IMR-90 (cell line): Measurements from ENCODE around the gene TBC1D22B. TPM values are rescaled to one million over a fixed set of nuclear protein-coding genes. Genes with fewer than 3 reads are reported as not detected.

Source experiments
- ATAC-seq: fragments of 200-7000 bp; cut with Tn5 transposase; 2 replicates; pipeline ENCODE4 v1.9.1; 2020; ENCODE audit warnings: low read depth, mild to moderate bottlenecking, moderate library complexity
- BruUV-seq: library from RNA; stranded (reverse); fragments of 400-500 nt; replicated peaks from 2 replicates; lab custom pipeline; 2021; lab: Mats Ljungman, UMichigan
- CTCF ChIA-PET: fragments of 300-600 bp; formaldehyde crosslinking; extraction: SDS; loops from one replicate; lab custom pipeline; 2021; ENCODE audit warnings: antibody characterized with exemption; lab: Yijun Ruan, JAX
- POLR2A ChIA-PET: fragments of 300-600 bp; sonication (Branson Sonifier 250); formaldehyde crosslinking; loops from one replicate; lab custom pipeline; 2022; ENCODE audit warnings: antibody characterized with exemption; ENCODE audit not compliant: unreplicated experiment; lab: Charles Lee
- DNase-seq: peaks from one replicate; pipeline ENCODE4 v3.0.0; 2013
- H2AFZ ChIP-seq: replicated peaks from 2 replicates; pipeline ENCODE3; 2013; ENCODE audit warnings: low read length, mild to moderate bottlenecking; ENCODE audit not compliant: poor library complexity
- H2AK5ac ChIP-seq: 2 replicates; pipeline ENCODE4 v1.6.1; 2013; ENCODE audit warnings: low read depth, low read length, inconsistent platforms
- H2AK9ac ChIP-seq: replicated peaks from 2 replicates; pipeline ENCODE3; 2013; ENCODE audit warnings: mild to moderate bottlenecking, low read depth, low read length, moderate library complexity; ENCODE audit not compliant: poor library complexity
- H2BK120ac ChIP-seq: 2 replicates; pipeline ENCODE4 v1.6.1; 2013; ENCODE audit warnings: low read depth, low read length, inconsistent platforms
- H2BK15ac ChIP-seq: 3 replicates; pipeline ENCODE4 v1.6.1; 2013; ENCODE audit warnings: low read depth, low read length, inconsistent platforms
- H2BK20ac ChIP-seq: 2 replicates; pipeline ENCODE4 v1.6.1; 2013; ENCODE audit warnings: low read depth, mild to moderate bottlenecking, inconsistent platforms, low read length, moderate library complexity
- H2BK5ac ChIP-seq: 2 replicates; pipeline ENCODE4 v1.6.1; 2013; ENCODE audit warnings: mild to moderate bottlenecking, low read depth, low read length, inconsistent platforms; ENCODE audit not compliant: poor library complexity, severe bottlenecking
- H3K14ac ChIP-seq: replicated peaks from 2 replicates; pipeline ENCODE4 v1.6.1; 2013; ENCODE audit warnings: low read depth, low read length, inconsistent platforms
- H3K18ac ChIP-seq: 2 replicates; pipeline ENCODE4 v1.6.1; 2013; ENCODE audit warnings: low read depth, low read length, control low read depth
- H3K23ac ChIP-seq: 2 replicates; pipeline ENCODE4 v1.6.1; 2013; ENCODE audit warnings: low read depth, low read length, inconsistent platforms
- H3K27ac ChIP-seq: 2 replicates; pipeline ENCODE4 v1.5.1; 2013; ENCODE audit warnings: mild to moderate bottlenecking, control low read depth, low read length; ENCODE audit not compliant: insufficient read depth
- H3K27me3 ChIP-seq: 2 replicates; pipeline ENCODE4 v1.6.1; 2013; ENCODE audit warnings: low read length; ENCODE audit not compliant: control insufficient read depth, insufficient read depth
- H3K36me3 ChIP-seq: 2 replicates; pipeline ENCODE4 v1.6.1; 2013; ENCODE audit warnings: low read length, mixed read lengths; ENCODE audit not compliant: control insufficient read depth, insufficient read depth
- H3K4ac ChIP-seq: 2 replicates; pipeline ENCODE4 v1.6.1; 2013; ENCODE audit warnings: low read depth, low read length, inconsistent platforms
- H3K4me1 ChIP-seq: 2 replicates; pipeline ENCODE4 v1.6.1; 2013; ENCODE audit warnings: low read length, mixed read lengths; ENCODE audit not compliant: control insufficient read depth, insufficient read depth
- H3K4me2 ChIP-seq: 2 replicates; pipeline ENCODE4 v1.6.1; 2013; ENCODE audit warnings: low read depth, mild to moderate bottlenecking, control low read depth, low read length, moderate library complexity
- H3K4me3 ChIP-seq: 2 replicates; pipeline ENCODE4 v1.5.1; 2013; ENCODE audit warnings: low read depth, mild to moderate bottlenecking, control low read depth, low read length, moderate library complexity; ENCODE audit not compliant: insufficient read depth
- H3K56ac ChIP-seq: 2 replicates; pipeline ENCODE4 v1.6.1; 2013; ENCODE audit warnings: low read length, inconsistent platforms; ENCODE audit not compliant: insufficient read depth; ENCODE audit errors: extremely low read depth
- H3K79me1 ChIP-seq, 2 experiments: 2 replicates each; pipeline ENCODE4 v1.6.1; 2013; ENCODE audit warnings: low read length in 2 of 2, inconsistent platforms in 1 of 2, low read depth in 1 of 2
- H3K9ac ChIP-seq: 2 replicates; pipeline ENCODE4 v1.6.1; 2013; ENCODE audit warnings: low read depth, low read length, control low read depth
- H3K9me1 ChIP-seq: 2 replicates; pipeline ENCODE4 v1.6.1; 2013; ENCODE audit warnings: low read length, inconsistent platforms; ENCODE audit not compliant: insufficient read depth
- H3K9me3 ChIP-seq: 2 replicates; pipeline ENCODE4 v1.6.1; 2013; ENCODE audit warnings: low read length; ENCODE audit not compliant: control insufficient read depth, insufficient read depth
- H4K20me1 ChIP-seq: 2 replicates; pipeline ENCODE4 v1.6.1; 2013; ENCODE audit warnings: low read length, inconsistent platforms; ENCODE audit not compliant: insufficient read depth
- H4K5ac ChIP-seq: 2 replicates; pipeline ENCODE4 v1.6.1; 2013; ENCODE audit warnings: mild to moderate bottlenecking, low read depth, low read length, control low read depth
- H4K8ac ChIP-seq, 2 experiments: 2 replicates each; pipeline ENCODE4 v1.6.1; 2013; ENCODE audit warnings: low read depth in 2 of 2, low read length in 2 of 2, control low read depth in 1 of 2, inconsistent platforms in 1 of 2
- H4K91ac ChIP-seq: 2 replicates; pipeline ENCODE4 v1.6.1; 2013; ENCODE audit warnings: low read depth, low read length, inconsistent platforms; ENCODE audit not compliant: insufficient read depth
- CTCF ChIP-seq: conservative IDR thresholded peaks from 2 replicates; pipeline ENCODE4 v1.5.1; 2012; ENCODE audit warnings: mild to moderate bottlenecking, low read depth, low read length, improper control_type of control experiment
- MAFK ChIP-seq: IDR thresholded peaks from 2 replicates; pipeline ENCODE4 v1.6.1; 2012; ENCODE audit warnings: low read depth, low read length, improper control_type of control experiment
- WGBS, 2 experiments: methylation state at CpG; one replicate each; pipeline versions ENCODE4 v1.1.5 to v1.1.7; 2013; ENCODE audit warnings: missing lambda C conversion rate in 2 of 2; ENCODE audit not compliant: insufficient read length in 1 of 2; ENCODE audit errors: extremely low coverage in 2 of 2; 5-methylcytosine and 5-hydroxymethylcytosine counted together
- dilution Hi-C: fragments of 300-500 bp; cut with HindIII; formaldehyde crosslinking; loops from one replicate; pipeline ENCODE4 v1.14.3; 2018; ENCODE audit warnings: low sequenced_read_pairs; ENCODE audit not compliant: unreplicated experiment
- in situ Hi-C: fragments of 300-500 bp; cut with MboI; formaldehyde crosslinking; loops from 3 replicates; pipeline ENCODE4 v1.14.3; 2019; ENCODE audit warnings: low sequenced_read_pairs, inconsistent platforms, mixed read lengths
- intact Hi-C: fragments of 100-400 bp; cut with micrococcal nuclease; formaldehyde crosslinking; loops from 2 replicates; pipeline ENCODE4 v1.10.0; 2022
- polyA plus RNA-seq, 3 experiments: library from polyadenylated mRNA; depleted of rRNA; stranded (reverse); fragments of >200 nt; gene quantifications; 2 replicates each; pipeline ENCODE4 v1.2.3, GENCODE V29; 2012; ENCODE audit warnings: low replicate concordance in 1 of 3
- total RNA-seq: library from RNA; depleted of rRNA; stranded (reverse); fragments of >200 nt; gene quantifications from 2 replicates; pipeline ENCODE4 v1.2.3, GENCODE V29; 2012

TBC1D22B gene
- total and polyA plus RNA-seq, 2 of the 4 experiments (the other 2 are of a cell fraction) = 6.6 to 7.5 TPM

- CTCF ChIA-PET = interaction anchor here (1.4 kb wide), 1 partner anchor 204 kb away, joined by 3 read pairs; no protein-coding TSS in a partner anchor
- H2BK5ac ChIP-seq = no peak overlapping the region
- H3K23ac ChIP-seq = peak overlapping the region; percentile 5; the same call in 1 of the 2 replicates
- peak; percentile 96 for ATAC-seq
- intact Hi-C loops = loop anchor here (1.0 kb wide), 1 partner anchor 36 kb away; the partner anchor contains the start of gene TMEM217
- no TSS peak for BruUV-seq
- H3K4me3 ChIP-seq = peak overlapping the region; percentile 65
- H3K14ac ChIP-seq = peak overlapping the region; percentile 12; the same call in 1 of the 2 replicates
- H3K79me1 ChIP-seq = no peaks in the 10 kb centered on the region
- H3K27ac ChIP-seq = 0 out of 2 replicates have a peak overlapping the region, but pooled peaks have one; percentile 1
- H2AK9ac ChIP-seq = peak overlapping the region; percentile 67
- 0 out of 2 replicates have a peak, but pooled peaks cover 2% of the 10 kb centered on the region for H3K4me1 ChIP-seq
- H3K4me2 ChIP-seq = peak overlapping the region; percentile 86
- peak overlapping the region; percentile 39 for H4K91ac ChIP-seq
- H2AFZ ChIP-seq = peak overlapping the region; percentile 96
- no peak overlapping the region; the same call in 1 of the 2 replicates for H3K18ac ChIP-seq
- peak overlapping the region; percentile 35 to 53; a peak in 3 of 4 replicates for H4K8ac ChIP-seq
- H3K36me3 ChIP-seq = no peaks in the 10 kb centered on the region
- H3K9ac ChIP-seq = no peak overlapping the region
- peaks cover 5% of the 10 kb centered on the region; the same call in 1 of the 2 replicates for H3K9me1 ChIP-seq
- H2BK20ac ChIP-seq = no peak overlapping the region
- dilution Hi-C loops = no loop called here
- no peaks in the 10 kb centered on the region for H4K20me1 ChIP-seq
- in situ Hi-C loops = no loop called here
- TF ChIP-seq MAFK (no peak), CTCF (0 out of 2 replicates have a peak, but pooled peaks have one; percentile 1)
- peak overlapping the region; percentile 44 for H2BK120ac ChIP-seq
- POLR2A ChIA-PET = no interaction called here
- H3K56ac ChIP-seq = no peak overlapping the region
- H2AK5ac ChIP-seq = no peak overlapping the region
- WGBS, 2 experiments = 0% methylated on average over 11 of the region's 39 CpGs; no CpG with 5 or more reads in 1 of the 2 experiments
- peak overlapping the region; percentile 13 for H4K5ac ChIP-seq
- H2BK15ac ChIP-seq = no peak overlapping the region
- H3K9me3 ChIP-seq = no peaks in the 10 kb centered on the region
- H3K4ac ChIP-seq = peak overlapping the region; percentile 60
- peak; percentile 83 for DNase-seq
- no peaks in the 10 kb centered on the region for H3K27me3 ChIP-seq
These were observed 35.2 kb upstream of the TBC1D22B start for GRCh38 chr6:37222125-37222967.
